ENCODE measurements around the gene RNU5D-1. TPM values are rescaled to one million over a fixed set of nuclear protein-coding genes. Genes with fewer than 3 reads are reported as not detected.

The RNU5D-1 gene
- total and polyA plus RNA-seq, 2 of the 13 experiments (the other 11 are each of a cell fraction or from before 2014, with no cell fraction given) = 165 TPM; not detected in 1

GRCh38 chr1:44775078-44775929, 44.3 kb upstream of the RNU5D-1 start, which contains the start of gene RPS8 (continued):
- TF ChIP-seq ZNF891 (CRISPR knock-in tag; IDR thresholded peaks at IDR 0.05) = 0 out of 2 replicates have a peak, but pooled peaks have one; percentile 45
- TF ChIP-seq POLR2A (IDR thresholded peaks at IDR 0.05; ENCODE audit: insufficient read depth in 1 of 2, low read depth in 2 of 2, low read length in 2 of 2) = peak; percentile 99
- peak; percentile 97 for TF ChIP-seq KDM5A (IDR thresholded peaks at IDR 0.05; ENCODE audit: borderline replicate concordance, low read length)
- TF ChIP-seq MZF1 (CRISPR knock-in tag; IDR thresholded peaks at IDR 0.05; ENCODE audit: borderline replicate concordance) = peak; percentile 90; the same call in 1 of the 2 replicates
- TF ChIP-seq, protein P1, sequence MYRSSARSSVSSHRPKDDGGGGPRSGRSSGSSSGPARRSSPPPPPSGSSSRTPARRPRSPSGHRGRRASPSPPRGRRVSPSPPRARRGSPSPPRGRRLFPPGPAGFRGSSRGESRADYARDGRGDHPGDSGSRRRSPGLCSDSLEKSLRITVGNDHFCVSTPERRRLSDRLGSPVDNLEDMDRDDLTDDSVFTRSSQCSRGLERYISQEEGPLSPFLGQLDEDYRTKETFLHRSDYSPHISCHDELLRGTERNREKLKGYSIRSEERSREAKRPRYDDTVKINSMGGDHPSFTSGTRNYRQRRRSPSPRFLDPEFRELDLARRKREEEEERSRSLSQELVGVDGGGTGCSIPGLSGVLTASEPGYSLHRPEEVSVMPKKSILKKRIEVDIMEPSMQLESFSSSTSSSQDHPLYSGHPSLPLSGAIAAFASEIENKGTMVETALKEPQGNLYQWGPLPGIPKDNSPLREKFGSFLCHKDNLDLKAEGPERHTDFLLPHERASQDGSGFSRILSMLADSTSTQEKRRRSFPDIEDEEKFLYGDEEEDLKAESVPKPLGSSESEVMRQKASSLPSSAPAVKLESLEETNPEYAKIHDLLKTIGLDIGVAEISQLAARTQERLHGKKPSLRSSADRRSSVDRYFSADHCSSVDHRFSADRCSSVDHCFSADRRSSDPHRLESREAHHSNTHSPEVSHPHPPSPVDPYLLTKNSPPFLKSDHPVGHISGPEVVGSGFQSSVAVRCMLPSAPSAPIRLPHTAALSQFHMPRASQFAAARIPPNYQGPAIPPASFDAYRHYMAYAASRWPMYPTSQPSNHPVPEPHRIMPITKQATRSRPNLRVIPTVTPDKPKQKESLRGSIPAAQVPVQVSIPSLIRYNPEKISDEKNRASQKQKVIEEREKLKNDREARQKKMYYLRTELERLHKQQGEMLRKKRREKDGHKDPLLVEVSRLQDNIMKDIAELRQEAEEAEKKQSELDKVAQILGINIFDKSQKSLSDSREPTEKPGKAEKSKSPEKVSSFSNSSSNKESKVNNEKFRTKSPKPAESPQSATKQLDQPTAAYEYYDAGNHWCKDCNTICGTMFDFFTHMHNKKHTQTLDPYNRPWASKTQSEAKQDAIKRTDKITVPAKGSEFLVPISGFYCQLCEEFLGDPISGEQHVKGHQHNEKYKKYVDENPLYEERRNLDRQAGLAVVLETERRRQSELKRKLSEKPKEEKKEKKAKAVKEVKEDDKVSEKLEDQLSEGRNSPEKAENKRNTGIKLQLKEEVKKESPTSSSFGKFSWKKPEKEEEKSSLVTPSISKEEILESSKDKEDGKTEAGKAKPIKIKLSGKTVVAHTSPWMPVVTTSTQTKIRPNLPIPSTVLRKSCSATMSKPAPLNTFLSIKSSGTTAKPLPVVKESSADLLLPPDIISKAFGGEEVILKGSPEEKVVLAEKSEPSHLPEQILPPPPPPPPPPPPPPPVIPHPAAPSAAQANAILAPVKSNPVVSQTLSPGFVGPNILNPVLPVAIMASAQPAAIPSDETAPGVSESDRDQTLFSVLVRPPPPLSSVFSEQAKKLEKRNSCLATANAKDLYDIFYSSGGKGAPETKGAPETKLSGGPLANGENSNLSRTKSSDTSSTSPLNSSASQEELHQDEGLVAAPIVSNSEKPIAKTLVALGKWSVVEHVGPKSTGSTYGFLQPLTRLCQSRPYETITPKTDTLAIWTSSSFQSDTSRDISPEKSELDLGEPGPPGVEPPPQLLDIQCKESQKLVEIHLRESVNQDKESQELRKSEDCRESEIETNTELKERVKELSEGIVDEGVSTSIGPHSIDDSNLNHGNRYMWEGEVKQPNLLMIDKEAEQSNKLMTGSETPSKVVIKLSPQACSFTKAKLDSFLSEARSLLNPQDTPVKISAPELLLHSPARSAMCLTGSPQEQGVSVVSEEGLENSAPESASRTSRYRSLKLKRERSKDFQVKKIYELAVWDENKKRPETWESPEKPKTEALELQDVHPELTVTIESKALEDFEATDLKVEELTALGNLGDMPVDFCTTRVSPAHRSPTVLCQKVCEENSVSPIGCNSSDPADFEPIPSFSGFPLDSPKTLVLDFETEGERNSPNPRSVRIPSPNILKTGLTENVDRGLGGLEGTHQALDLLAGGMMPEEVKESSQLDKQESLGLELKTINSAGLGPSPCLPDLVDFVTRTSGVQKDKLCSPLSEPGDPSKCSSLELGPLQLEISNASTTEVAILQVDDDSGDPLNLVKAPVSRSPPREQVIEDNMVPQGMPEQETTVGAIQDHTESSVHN (CRISPR knock-in tag; IDR thresholded peaks at IDR 0.05) = no peak
- TF ChIP-seq, protein P2, sequence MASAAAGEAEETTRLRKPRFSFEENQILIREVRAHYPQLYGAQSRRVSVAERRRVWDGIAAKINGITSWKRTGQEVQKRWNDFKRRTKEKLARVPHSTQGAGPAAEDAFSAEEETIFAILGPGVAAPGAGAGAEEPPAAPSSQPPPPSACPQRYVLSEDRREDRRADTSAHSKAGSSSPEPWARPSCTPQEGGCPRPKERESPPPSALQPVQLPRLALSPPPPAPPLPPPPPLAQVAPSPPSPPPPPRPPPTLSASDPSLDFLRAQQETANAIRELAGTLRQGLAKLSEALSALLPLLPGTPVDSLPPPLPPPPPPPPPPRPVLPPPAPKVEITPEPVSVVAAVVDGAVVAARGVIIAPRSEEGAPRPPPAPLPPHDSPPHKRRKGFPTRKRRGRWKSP (CRISPR knock-in tag; IDR thresholded peaks at IDR 0.05) = no peak
- TF ChIP-seq CREB3 (CRISPR knock-in tag; IDR thresholded peaks at IDR 0.05) = peak; percentile 62; the same call in 1 of the 2 replicates
- peak; percentile 80 for TF ChIP-seq ZNF501 (CRISPR knock-in tag; IDR thresholded peaks at IDR 0.05)
- TF ChIP-seq ESRRA (CRISPR knock-in tag; IDR thresholded peaks at IDR 0.05; ENCODE audit: low read depth) = no peak; the same call in 1 of the 2 replicates
- peak; percentile 89 for TF ChIP-seq KMT2A (CRISPR knock-in tag; IDR thresholded peaks at IDR 0.05)
- peak; percentile 81 for TF ChIP-seq IKZF5 (CRISPR knock-in tag; IDR thresholded peaks at IDR 0.05)
- no peak for TF ChIP-seq PRMT3 (CRISPR knock-in tag; IDR thresholded peaks at IDR 0.05; ENCODE audit: borderline replicate concordance, low read depth)
- no peak for TF ChIP-seq GRHL1 (CRISPR knock-in tag; conservative IDR thresholded peaks at IDR 0.05)
- no peak for TF ChIP-seq MIER3 (CRISPR knock-in tag; IDR thresholded peaks at IDR 0.05; ENCODE audit: borderline replicate concordance)
- no peak for TF ChIP-seq NFE2 (CRISPR knock-in tag; IDR thresholded peaks at IDR 0.05)

Measured in HepG2 (cell line).